NK-92 treated with Interleukin-12 subunit alpha and Interleukin-12 subunit beta, amount 100 ng/mL, for 24 hours (cell line): ENCODE data around the gene PIM1.

Source experiments
- DNase-seq: peaks from one replicate; lab custom pipeline; 2025; lab: John Stamatoyannopoulos, UW

Gene PIM1

DNA sequence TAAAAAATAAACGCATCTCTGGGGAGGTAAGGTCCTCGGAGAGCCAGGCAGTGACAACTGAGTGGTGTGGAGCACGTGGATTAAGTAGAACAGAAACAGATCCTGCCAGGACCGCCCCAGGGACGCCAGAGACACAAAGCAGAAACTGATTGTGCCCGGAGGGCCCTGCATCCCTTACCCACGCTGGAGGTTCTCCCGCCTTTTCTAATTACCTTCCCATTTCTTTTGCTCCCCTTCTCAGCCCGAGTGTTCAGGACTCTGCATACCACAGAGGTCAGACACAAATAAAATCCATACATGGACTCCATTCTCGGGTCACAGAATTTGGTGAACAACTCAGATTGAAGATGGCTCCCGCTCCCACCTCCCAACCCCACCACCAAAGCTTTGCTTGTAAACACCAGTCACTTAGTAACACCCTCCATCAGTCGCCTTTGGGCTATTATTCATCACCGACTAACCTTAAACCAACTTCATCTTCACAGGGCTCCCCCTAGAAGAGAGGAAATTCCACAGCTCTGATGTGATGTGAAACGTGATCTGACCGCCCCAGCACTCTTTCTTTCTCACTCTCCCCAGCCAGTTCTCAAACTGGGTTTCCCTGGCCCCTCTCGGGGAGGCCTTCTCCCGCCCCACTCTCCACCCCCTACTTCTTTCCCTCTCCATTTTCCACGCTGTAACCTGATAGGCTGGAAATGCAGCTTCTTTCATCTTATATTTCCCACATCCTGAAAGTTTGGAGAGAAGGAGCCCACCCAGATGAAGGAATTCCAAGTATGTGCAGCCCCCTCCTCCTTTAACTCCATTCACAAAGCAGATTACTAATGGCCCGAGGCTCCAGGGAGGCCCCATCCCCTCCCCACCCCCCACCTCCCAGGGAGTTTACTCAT, 32.5 kb upstream of the PIM1 start:
- DNase-seq, result no peak

DNA sequence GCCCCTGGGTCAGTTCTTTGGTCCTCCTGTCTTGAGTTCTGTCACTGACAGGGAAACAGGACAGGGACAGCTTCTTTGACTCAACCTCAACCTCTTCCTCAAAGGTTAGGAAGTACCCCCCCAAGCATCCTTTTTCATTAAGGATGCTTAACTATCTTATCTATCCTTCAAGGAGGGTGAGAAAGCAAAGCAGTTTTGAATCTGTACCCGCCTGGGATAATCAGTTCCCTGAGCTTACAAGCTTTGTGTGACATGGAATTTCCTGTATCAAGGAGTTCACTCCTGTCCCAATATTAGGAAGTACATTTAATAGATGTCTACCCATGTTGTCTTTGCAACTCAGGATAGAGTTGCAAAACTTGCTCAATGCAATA, 31.1 kb upstream of the PIM1 start:
- no peak for DNase-seq

- no peak for DNase-seq
Observed at GRCh38 chr6:37139230-37139962, 30.6 kb upstream of the PIM1 start.

GRCh38 chr6:37140145-37140544, 29.8 kb upstream of the PIM1 start:
- no peak for DNase-seq

GRCh38 chr6:37141281-37142049, 28.5 kb upstream of the PIM1 start:
- no peak for DNase-seq

GRCh38 chr6:37142050-37142614, 27.8 kb upstream of the PIM1 start:
- no peak for DNase-seq

DNA sequence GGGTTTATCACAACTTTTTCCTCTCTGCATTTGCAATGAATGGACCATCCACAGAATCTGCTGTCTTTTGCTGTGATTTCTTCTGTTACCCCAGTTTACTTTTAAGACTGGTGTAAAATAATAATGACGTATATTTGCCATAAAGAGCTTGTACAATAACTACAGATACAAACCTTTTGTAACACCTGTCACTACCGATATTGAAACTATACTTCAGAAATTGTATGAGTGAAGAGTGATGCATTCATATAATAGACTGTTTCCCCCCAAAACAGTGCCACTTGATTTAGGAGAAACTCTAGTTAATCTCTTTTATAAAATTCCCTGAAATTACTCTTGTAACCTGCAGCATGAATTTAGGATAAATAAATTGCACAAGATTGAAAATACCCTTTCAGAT, 26.4 kb upstream of the PIM1 start:
- no peak for DNase-seq

DNA sequence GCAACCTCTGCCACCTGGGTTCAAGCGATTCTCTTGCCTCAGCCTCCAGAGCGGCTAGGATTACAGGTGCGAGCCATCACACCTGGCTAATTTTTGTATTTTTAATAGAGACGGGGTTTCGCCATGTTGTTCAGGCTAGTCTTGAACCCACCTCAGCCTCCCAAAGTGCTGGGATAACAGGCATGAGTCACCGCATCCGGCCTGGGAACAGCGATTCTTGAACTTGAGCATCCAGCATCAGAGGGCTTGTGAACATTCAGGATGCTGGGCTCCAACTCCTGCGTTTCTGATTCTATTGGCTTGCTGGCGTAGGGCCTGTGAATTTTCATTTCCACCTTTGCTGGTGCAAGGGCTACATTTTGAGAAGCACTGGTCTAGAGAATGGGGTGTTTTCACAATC, 24.5 kb upstream of the PIM1 start:
- no peak for DNase-seq

DNA sequence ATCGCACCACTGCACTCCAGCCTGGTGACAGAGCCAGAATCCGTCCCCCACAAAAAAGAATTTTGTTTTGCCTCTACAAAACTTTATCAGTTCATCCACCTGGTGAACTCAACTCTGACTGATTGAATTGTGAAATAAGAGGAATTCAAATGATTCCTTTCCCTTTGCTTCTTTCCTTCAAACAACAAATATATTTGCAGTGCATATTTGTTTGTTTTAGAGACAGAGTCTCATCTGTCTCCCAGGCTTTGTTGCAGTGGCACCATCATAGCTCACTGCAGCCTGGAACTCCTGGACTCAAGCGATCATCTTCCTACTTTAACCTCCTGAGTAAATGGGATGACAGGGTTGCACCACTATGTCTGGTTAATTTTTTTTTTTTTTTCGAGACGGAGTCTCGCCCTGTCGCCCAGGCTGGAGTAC, 23.2 kb upstream of the PIM1 start:
- no peak for DNase-seq

- DNase-seq, result no peak
Observed at GRCh38 chr6:37149745-37150144, 20.2 kb upstream of the PIM1 start.

DNA sequence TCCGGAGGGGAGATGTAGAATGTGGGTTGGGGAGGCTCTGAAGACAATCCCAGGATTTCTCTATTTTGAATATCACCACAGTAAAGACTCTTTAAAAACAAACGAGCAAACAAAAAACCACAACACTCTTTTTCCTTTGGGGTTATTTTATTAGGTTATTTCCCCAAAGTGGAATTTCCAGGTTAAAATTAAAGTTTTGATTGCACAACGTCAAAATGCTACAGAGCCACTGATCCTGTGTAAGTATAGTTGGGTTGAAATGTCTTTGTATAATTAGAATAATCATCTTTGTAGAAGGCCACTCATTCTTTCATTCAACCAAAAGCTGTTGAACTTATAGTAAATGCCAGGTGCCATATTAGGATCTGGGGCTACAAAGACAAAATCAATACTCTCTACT, 19.6 kb upstream of the PIM1 start:
- no peak for DNase-seq

- no peak for DNase-seq
Observed at GRCh38 chr6:37155394-37156312, 14.3 kb upstream of the PIM1 start.

- no peak for DNase-seq
Observed at GRCh38 chr6:37158508-37158907, 11.4 kb upstream of the PIM1 start.

GRCh38 chr6:37160922-37161778, 8.8 kb upstream of the PIM1 start:
- DNase-seq, result no peak

DNA sequence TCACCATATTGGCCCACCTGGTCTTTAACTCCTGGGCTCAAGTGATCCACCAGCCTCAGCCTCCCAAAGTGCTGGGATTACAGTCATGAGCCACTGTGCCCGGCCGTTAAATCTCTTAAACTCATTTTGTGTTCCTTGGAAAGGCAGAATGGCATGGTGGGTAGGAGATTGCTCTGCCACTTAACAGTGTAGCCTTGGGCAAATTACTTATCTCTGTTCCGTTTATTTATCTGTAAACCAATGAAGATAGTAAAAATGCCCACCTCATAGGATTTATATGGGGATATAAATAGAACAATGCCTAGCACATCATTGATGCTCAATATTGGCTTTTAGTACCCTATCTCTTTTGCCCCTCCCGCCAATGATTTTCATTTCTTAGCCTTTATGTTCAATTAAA, 7.2 kb upstream of the PIM1 start:
- DNase-seq, result no peak

- DNase-seq, result no peak
Observed at GRCh38 chr6:37168163-37168758, 1.7 kb upstream of the PIM1 start.

- DNase-seq, result no peak
Observed at GRCh38 chr6:37168811-37169495, 999 bp upstream of the PIM1 start.

DNA sequence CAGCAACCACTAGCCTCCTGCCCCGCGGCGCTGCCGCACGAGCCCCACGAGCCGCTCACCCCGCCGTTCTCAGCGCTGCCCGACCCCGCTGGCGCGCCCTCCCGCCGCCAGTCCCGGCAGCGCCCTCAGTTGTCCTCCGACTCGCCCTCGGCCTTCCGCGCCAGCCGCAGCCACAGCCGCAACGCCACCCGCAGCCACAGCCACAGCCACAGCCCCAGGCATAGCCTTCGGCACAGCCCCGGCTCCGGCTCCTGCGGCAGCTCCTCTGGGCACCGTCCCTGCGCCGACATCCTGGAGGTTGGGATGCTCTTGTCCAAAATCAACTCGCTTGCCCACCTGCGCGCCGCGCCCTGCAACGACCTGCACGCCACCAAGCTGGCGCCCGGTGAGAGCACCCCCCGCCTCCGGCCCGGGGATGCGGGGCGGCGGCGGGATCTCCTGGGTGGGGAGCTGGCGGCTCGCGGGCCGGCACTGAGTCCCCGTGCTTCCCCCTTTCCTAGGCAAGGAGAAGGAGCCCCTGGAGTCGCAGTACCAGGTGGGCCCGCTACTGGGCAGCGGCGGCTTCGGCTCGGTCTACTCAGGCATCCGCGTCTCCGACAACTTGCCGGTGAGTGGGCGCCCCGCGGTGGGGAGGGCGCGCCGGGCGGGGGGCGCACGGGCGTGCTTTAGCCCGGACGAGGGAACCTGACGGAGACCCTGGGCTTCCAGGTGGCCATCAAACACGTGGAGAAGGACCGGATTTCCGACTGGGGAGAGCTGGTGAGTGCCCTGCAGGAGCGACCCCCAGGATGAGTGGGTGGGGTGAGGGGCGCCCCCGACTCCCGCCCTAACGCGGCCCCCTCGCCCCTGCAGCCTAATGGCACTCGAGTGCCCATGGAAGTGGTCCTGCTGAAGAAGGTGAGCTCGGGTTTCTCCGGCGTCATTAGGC, 585 bp downstream of the PIM1 start:
- peak; percentile 56 for DNase-seq
